ENCODE measurements around the gene CFAP119.
A peak's percentile ranks its signal among the peaks of the same experiment; 100 is the strongest.

Gene CFAP119

GRCh38 chr16:30779596-30779995 is 17.7 kb upstream of the CFAP119 start:
- H3K27me3 ChIP-seq (replicated peaks; ENCODE audit: control insufficient read depth, insufficient read depth, low read length), result no peaks in the 10 kb centered on the region
- H3K9me3 ChIP-seq (ENCODE audit: control insufficient read depth, low read length), result no peaks in the 10 kb centered on the region
- H3K9ac ChIP-seq (ENCODE audit: low read length), result no peak overlapping the region
- H3K4me1 ChIP-seq (ENCODE audit: control insufficient read depth, insufficient read depth, low read length), result peaks cover 37% of the 10 kb centered on the region
- peaks cover 28% of the 10 kb centered on the region for H3K36me3 ChIP-seq (ENCODE audit: control insufficient read depth, insufficient read depth, low read length, severe bottlenecking)
- H3K4me3 ChIP-seq (ENCODE audit: low read length), result no peak overlapping the region
- DNase-seq (ENCODE audit: low read depth), result no peak

- peaks cover 40% of the 10 kb centered on the region for H3K4me1 ChIP-seq (ENCODE audit: control insufficient read depth, insufficient read depth, low read length)
- H3K27me3 ChIP-seq (replicated peaks; ENCODE audit: control insufficient read depth, insufficient read depth, low read length), result no peaks in the 10 kb centered on the region
- no peak for DNase-seq (ENCODE audit: low read depth)
- H3K36me3 ChIP-seq (ENCODE audit: control insufficient read depth, insufficient read depth, low read length, severe bottlenecking), result peaks cover 30% of the 10 kb centered on the region
- H3K4me3 ChIP-seq (ENCODE audit: low read length), result no peak overlapping the region
- H3K9ac ChIP-seq (ENCODE audit: low read length), result peak overlapping the region; percentile 20
- H3K9me3 ChIP-seq (ENCODE audit: control insufficient read depth, low read length), result no peaks in the 10 kb centered on the region
Measured at GRCh38 chr16:30778549-30779244, 16.8 kb upstream of the CFAP119 start.

- Histone ChIP-seq H3K9me3 (ENCODE audit: control insufficient read depth, low read length) (no peaks in the 10 kb centered on the region), H3K4me1 (ENCODE audit: control insufficient read depth, insufficient read depth, low read length) (peaks cover 40% of the 10 kb centered on the region), H3K9ac (ENCODE audit: low read length) (peak overlapping the region; percentile 10), H3K36me3 (ENCODE audit: control insufficient read depth, insufficient read depth, low read length, severe bottlenecking) (peaks cover 30% of the 10 kb centered on the region), H3K4me3 (ENCODE audit: low read length) (no peak overlapping the region), H3K27me3 (replicated peaks; ENCODE audit: control insufficient read depth, insufficient read depth, low read length) (no peaks in the 10 kb centered on the region)
- DNase-seq (ENCODE audit: low read depth), result no peak
Measured at GRCh38 chr16:30777591-30778297, 15.9 kb upstream of the CFAP119 start.

GRCh38 chr16:30775392-30776188 is 13.7 kb upstream of the CFAP119 start:
- H3K36me3 ChIP-seq (ENCODE audit: control insufficient read depth, insufficient read depth, low read length, severe bottlenecking), result peaks cover 32% of the 10 kb centered on the region
- H3K9me3 ChIP-seq (ENCODE audit: control insufficient read depth, low read length), result no peaks in the 10 kb centered on the region
- DNase-seq (ENCODE audit: low read depth), result peak; percentile 86
- H3K9ac ChIP-seq (ENCODE audit: low read length), result peak overlapping the region; percentile 91
- H3K4me1 ChIP-seq (ENCODE audit: control insufficient read depth, insufficient read depth, low read length), result peaks cover 40% of the 10 kb centered on the region
- H3K27me3 ChIP-seq (replicated peaks; ENCODE audit: control insufficient read depth, insufficient read depth, low read length), result no peaks in the 10 kb centered on the region
- peak overlapping the region; percentile 88 for H3K4me3 ChIP-seq (ENCODE audit: low read length)

- peak overlapping the region; percentile 91 for H3K9ac ChIP-seq (ENCODE audit: low read length)
- no peaks in the 10 kb centered on the region for H3K27me3 ChIP-seq (replicated peaks; ENCODE audit: control insufficient read depth, insufficient read depth, low read length)
- H3K4me1 ChIP-seq (ENCODE audit: control insufficient read depth, insufficient read depth, low read length), result peaks cover 40% of the 10 kb centered on the region
- H3K9me3 ChIP-seq (ENCODE audit: control insufficient read depth, low read length), result no peaks in the 10 kb centered on the region
- peaks cover 37% of the 10 kb centered on the region for H3K36me3 ChIP-seq (ENCODE audit: control insufficient read depth, insufficient read depth, low read length, severe bottlenecking)
- H3K4me3 ChIP-seq (ENCODE audit: low read length), result peak overlapping the region; percentile 88
- DNase-seq (ENCODE audit: low read depth), result no peak
Measured at GRCh38 chr16:30775131-30775391, 13.2 kb upstream of the CFAP119 start.

- peak overlapping the region; percentile 88 for H3K4me3 ChIP-seq (ENCODE audit: low read length)
- peak overlapping the region; percentile 91 for H3K9ac ChIP-seq (ENCODE audit: low read length)
- H3K36me3 ChIP-seq (ENCODE audit: control insufficient read depth, insufficient read depth, low read length, severe bottlenecking), result peaks cover 42% of the 10 kb centered on the region
- H3K9me3 ChIP-seq (ENCODE audit: control insufficient read depth, low read length), result no peaks in the 10 kb centered on the region
- H3K27me3 ChIP-seq (replicated peaks; ENCODE audit: control insufficient read depth, insufficient read depth, low read length), result no peaks in the 10 kb centered on the region
- no peak for DNase-seq (ENCODE audit: low read depth)
- peaks cover 40% of the 10 kb centered on the region for H3K4me1 ChIP-seq (ENCODE audit: control insufficient read depth, insufficient read depth, low read length)
Measured at GRCh38 chr16:30774367-30775130, 12.7 kb upstream of the CFAP119 start.

GRCh38 chr16:30773826-30774225 is 12.0 kb upstream of the CFAP119 start:
- H3K4me3 ChIP-seq (ENCODE audit: low read length), result no peak overlapping the region
- peaks cover 33% of the 10 kb centered on the region for H3K4me1 ChIP-seq (ENCODE audit: control insufficient read depth, insufficient read depth, low read length)
- H3K36me3 ChIP-seq (ENCODE audit: control insufficient read depth, insufficient read depth, low read length, severe bottlenecking), result peaks cover 49% of the 10 kb centered on the region
- no peak overlapping the region for H3K9ac ChIP-seq (ENCODE audit: low read length)
- H3K27me3 ChIP-seq (replicated peaks; ENCODE audit: control insufficient read depth, insufficient read depth, low read length), result no peaks in the 10 kb centered on the region
- no peaks in the 10 kb centered on the region for H3K9me3 ChIP-seq (ENCODE audit: control insufficient read depth, low read length)
- no peak for DNase-seq (ENCODE audit: low read depth)

- H3K4me1 ChIP-seq (ENCODE audit: control insufficient read depth, insufficient read depth, low read length), result peaks cover 12% of the 10 kb centered on the region
- H3K9me3 ChIP-seq (ENCODE audit: control insufficient read depth, low read length), result no peaks in the 10 kb centered on the region
- DNase-seq (ENCODE audit: low read depth), result no peak
- peaks cover 70% of the 10 kb centered on the region for H3K36me3 ChIP-seq (ENCODE audit: control insufficient read depth, insufficient read depth, low read length, severe bottlenecking)
- no peaks in the 10 kb centered on the region for H3K27me3 ChIP-seq (replicated peaks; ENCODE audit: control insufficient read depth, insufficient read depth, low read length)
- H3K9ac ChIP-seq (ENCODE audit: low read length), result no peak overlapping the region
- no peak overlapping the region for H3K4me3 ChIP-seq (ENCODE audit: low read length)
Measured at GRCh38 chr16:30771726-30772125, 9.9 kb upstream of the CFAP119 start.

GRCh38 chr16:30769379-30770089 is 7.7 kb upstream of the CFAP119 start:
- H3K36me3 ChIP-seq (ENCODE audit: control insufficient read depth, insufficient read depth, low read length, severe bottlenecking), result peaks cover 92% of the 10 kb centered on the region
- no peak for DNase-seq (ENCODE audit: low read depth)
- H3K4me3 ChIP-seq (ENCODE audit: low read length), result no peak overlapping the region

GRCh38 chr16:30768583-30769181 is 6.8 kb upstream of the CFAP119 start:
- no peak overlapping the region for H3K9ac ChIP-seq (ENCODE audit: low read length)
- H3K36me3 ChIP-seq (ENCODE audit: control insufficient read depth, insufficient read depth, low read length, severe bottlenecking), result peaks cover 98% of the 10 kb centered on the region
- H3K27me3 ChIP-seq (replicated peaks; ENCODE audit: control insufficient read depth, insufficient read depth, low read length), result no peaks in the 10 kb centered on the region
- H3K4me1 ChIP-seq (ENCODE audit: control insufficient read depth, insufficient read depth, low read length), result peaks cover 2% of the 10 kb centered on the region
- DNase-seq (ENCODE audit: low read depth), result no peak
- no peaks in the 10 kb centered on the region for H3K9me3 ChIP-seq (ENCODE audit: control insufficient read depth, low read length)
- H3K4me3 ChIP-seq (ENCODE audit: low read length), result no peak overlapping the region

More at GRCh38 chr16:30769379-30770089, 7.7 kb upstream of the CFAP119 start:
- Histone ChIP-seq H3K4me1 (ENCODE audit: control insufficient read depth, insufficient read depth, low read length) (peaks cover 3% of the 10 kb centered on the region), H3K9ac (ENCODE audit: low read length) (no peak overlapping the region), H3K27me3 (replicated peaks; ENCODE audit: control insufficient read depth, insufficient read depth, low read length) (no peaks in the 10 kb centered on the region), H3K9me3 (ENCODE audit: control insufficient read depth, low read length) (no peaks in the 10 kb centered on the region)

Data from adipocyte (in vitro differentiated cells).